SK-N-MC (cell line): Measurements from ENCODE around the gene APOA4.

Source experiments
- EZH2 ChIP-seq: fragments of 200-600 bp; sonication (generic); IDR thresholded peaks from one replicate; pipeline ENCODE4 v1.6.1; 2017; ENCODE audit warnings: antibody characterized with exemption
- FOXP2 ChIP-seq: optimal IDR thresholded peaks from 2 replicates; pipeline ENCODE3; 2011; ENCODE audit warnings: mild to moderate bottlenecking, moderate library complexity; ENCODE audit not compliant: insufficient read depth; ENCODE audit errors: extremely low read length, control extremely low read depth
- POLR2AphosphoS5 ChIP-seq: IDR thresholded peaks from 2 replicates; pipeline ENCODE4 v1.6.1; 2012; ENCODE audit warnings: mild to moderate bottlenecking, low read depth, low read length, borderline replicate concordance

GRCh38 chr11:116859175-116859574, 36.1 kb upstream of the APOA4 start:
- TF ChIP-seq EZH2 (no peak), POLR2AphosphoS5 (no peak), FOXP2 (no peak)
